GM12892 (cell line): ENCODE measurements around the gene ARHGEF10L.

Source experiments
- POLR2AphosphoS5 ChIP-seq: IDR thresholded peaks from 2 replicates; pipeline ENCODE4 v1.6.1; 2011; ENCODE audit warnings: low read depth, low read length, control low read depth
- TAF1 ChIP-seq: IDR thresholded peaks from 2 replicates; pipeline ENCODE4 v1.6.1; 2011; ENCODE audit warnings: low read depth, mild to moderate bottlenecking, control low read depth, low read length, borderline replicate concordance

DNA sequence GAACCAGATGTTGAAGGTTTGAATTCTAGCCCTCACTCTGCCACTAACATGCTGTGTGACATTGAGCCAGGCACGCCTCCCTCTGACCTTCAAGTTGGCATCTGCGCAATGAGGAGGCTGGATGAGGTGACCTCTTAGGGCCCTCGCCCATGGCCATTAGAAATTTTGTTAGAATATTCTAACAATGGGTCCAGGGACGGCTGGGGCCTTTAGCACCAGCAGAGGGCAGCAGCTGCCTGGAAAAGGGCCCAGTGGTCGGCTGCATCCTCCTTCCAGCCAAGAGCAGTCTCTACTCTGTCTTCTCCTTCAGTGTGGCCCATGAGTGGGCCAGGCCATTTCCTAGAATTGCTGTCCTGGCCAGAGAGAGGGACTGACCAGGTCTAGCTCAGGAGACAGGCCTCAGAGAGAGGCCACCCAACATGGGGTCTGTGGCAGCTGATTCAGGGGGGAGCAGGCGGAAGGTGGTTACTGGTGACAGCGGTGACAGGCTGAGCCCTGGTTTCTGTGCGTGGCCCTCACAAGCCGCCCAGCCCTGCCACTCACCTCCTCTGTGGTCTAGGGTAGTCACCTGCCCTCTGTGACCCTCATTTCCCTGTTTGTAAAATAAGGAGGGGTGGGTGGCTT, 114.3 kb downstream of the ARHGEF10L start:
- TF ChIP-seq POLR2AphosphoS5 (no peak), TAF1 (no peak)
